ENCODE results near the gene MIA2. TPM values are rescaled to one million over a fixed set of nuclear protein-coding genes. Genes with fewer than 3 reads are reported as not detected.

Gene MIA2
- total and polyA plus RNA-seq, 9 of the 15 experiments (the other 6 are each of a cell fraction or from before 2014, with no cell fraction given) = 6.0 to 21.8 (median 12.8) TPM

GRCh38 chr14:39376667-39377403, 143.1 kb downstream of the MIA2 start:
- H3K9me1 ChIP-seq (ENCODE audit: control insufficient read depth, insufficient read depth, low read length) = no peaks in the 10 kb centered on the region
- CTCF ChIA-PET (ENCODE audit: low intra/inter-chr PET ratio) = no interaction called here
- no peak overlapping the region for H3K4me2 ChIP-seq (ENCODE audit: insufficient read depth, low read length)
- no TSS peak for BruUV-seq (replicated peaks)
- H3K4me1 ChIP-seq (replicated peaks in 1 of 2; ENCODE audit: control insufficient read depth in 2 of 2, insufficient read depth in 2 of 2, low read length in 2 of 2) = no peaks in the 10 kb centered on the region
- H3K27me3 ChIP-seq (ENCODE audit: control insufficient read depth in 2 of 2, insufficient read depth in 2 of 2, low read length in 2 of 2) = no peaks in the 10 kb centered on the region
- POLR2A ChIA-PET = interaction anchor here (0.6 kb wide), 1 partner anchor 435 kb away, joined by 3 read pairs; no protein-coding TSS in a partner anchor
- in situ Hi-C loops (cut with MboI) (no loop called here), intact Hi-C loops (cut with micrococcal nuclease) (no loop called here)
- DNase-seq (ENCODE audit: extremely low read depth in 1 of 4, low spot score in 3 of 4) (no peak), ATAC-seq (no peak; the same call in 2 of the 3 replicates), FAIRE-seq (no peak)
- WGBS (ENCODE audit: insufficient coverage, low coverage, missing lambda C conversion rate) = 12% methylated on average over 4 of the region's 4 CpGs
- H2AFZ ChIP-seq (ENCODE audit: low read depth, low read length) = no peak overlapping the region
- no peaks in the 10 kb centered on the region for H3K36me3 ChIP-seq (ENCODE audit: control insufficient read depth, insufficient read depth, low read length)
- no peaks in the 10 kb centered on the region for H3K79me2 ChIP-seq (ENCODE audit: control insufficient read depth, insufficient read depth, low read length)
- H3K4me3 ChIP-seq = no peak overlapping the region
- H3K9me3 ChIP-seq (replicated peaks; ENCODE audit: control insufficient read depth, insufficient read depth, low read depth, low read length) = no peaks in the 10 kb centered on the region
- no peak overlapping the region for H3K9ac ChIP-seq (ENCODE audit: insufficient read depth in 1 of 2, low read depth in 2 of 2, low read length in 2 of 2)
- H3K27ac ChIP-seq (ENCODE audit: extremely low read depth, low read depth, low read length) = peak overlapping the region; percentile 35; the same call in 1 of the 3 replicates
- no peaks in the 10 kb centered on the region for H4K20me1 ChIP-seq (replicated peaks; ENCODE audit: control insufficient read depth, insufficient read depth, low read length)
- TF ChIP-seq POLR2H (tag; IDR thresholded peaks at IDR 0.05; ENCODE audit: low read depth) (no peak), HSF4 (CRISPR knock-in tag; IDR thresholded peaks at IDR 0.05; ENCODE audit: borderline replicate concordance) (no peak), E2F1 (CRISPR knock-in tag; IDR thresholded peaks at IDR 0.05) (no peak), ZNF224 (CRISPR knock-in tag; IDR thresholded peaks at IDR 0.05) (no peak), CREB5 (CRISPR knock-in tag; IDR thresholded peaks at IDR 0.05) (no peak), CREB3 (tag; conservative IDR thresholded peaks at IDR 0.05; ENCODE audit: low read depth) (no peak), ARID1B (IDR thresholded peaks at IDR 0.05) (peak; percentile 49; the same call in 1 of the 2 replicates), PREB (CRISPR knock-in tag; IDR thresholded peaks at IDR 0.05) (no peak), ZNF354B (CRISPR knock-in tag; IDR thresholded peaks at IDR 0.05) (no peak), ZBTB1 (CRISPR knock-in tag; IDR thresholded peaks at IDR 0.05; ENCODE audit: borderline replicate concordance, low read depth) (no peak), RCOR1 (IDR thresholded peaks at IDR 0.05; ENCODE audit: borderline replicate concordance in 1 of 2, low read depth in 2 of 2, low read length in 2 of 2) (peak in 1 of 2 experiments; percentile 82; a peak in 1 of 4 replicates), KDM2B (CRISPR knock-in tag; IDR thresholded peaks at IDR 0.05) (no peak), ARHGAP35 (IDR thresholded peaks at IDR 0.05; ENCODE audit: partially characterized antibody) (no peak), MTA1 (IDR thresholded peaks at IDR 0.05; ENCODE audit: borderline replicate concordance) (peak; percentile 44; the same call in 1 of the 2 replicates), ZBTB33 (CRISPR knock-in tag; IDR thresholded peaks at IDR 0.05) (no peak)
